Retinal pigment epithelial cell (primary cell): ENCODE measurements around the gene ZNF536.

Experiments used
- DNase-seq: peaks from one replicate; pipeline ENCODE4 v3.0.0-alpha.2; 2010; ENCODE audit warnings: low read depth
- H3K4me3 ChIP-seq: 2 replicates; pipeline ENCODE4 v1.5.1; 2011; ENCODE audit warnings: mild to moderate bottlenecking, low read length, control low read depth, moderate library complexity
- CTCF ChIP-seq: conservative IDR thresholded peaks from 2 replicates; pipeline ENCODE4 v1.5.1; 2011; ENCODE audit warnings: low read depth, low read length, control low read depth, inconsistent platforms

ZNF536 gene

DNA sequence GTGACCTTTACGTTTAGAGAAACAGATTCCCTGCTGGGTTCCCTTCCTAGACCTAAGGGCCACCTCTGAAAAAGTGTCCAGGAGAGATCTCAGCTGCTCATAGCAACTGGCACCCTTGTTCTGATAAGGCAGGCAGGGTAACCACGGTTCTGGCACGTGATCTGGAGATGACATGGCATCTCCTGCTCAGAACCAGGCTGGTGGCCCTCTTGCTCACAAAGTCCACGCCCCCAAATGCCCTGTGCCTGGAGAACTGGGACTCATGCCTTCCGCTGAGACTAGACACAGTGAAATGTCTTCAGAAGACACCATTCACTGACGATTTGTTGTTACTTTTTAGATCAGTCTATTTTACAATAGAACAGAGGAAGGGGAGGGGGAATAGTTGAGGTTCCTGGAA, 174.1 kb downstream of the ZNF536 start:
- DNase-seq, result no peak
- no peak for TF ChIP-seq CTCF
- H3K4me3 ChIP-seq, result no peak overlapping the region

- H3K4me3 ChIP-seq, result no peak overlapping the region
- DNase-seq, result no peak
- TF ChIP-seq CTCF, result no peak
These were observed 175.1 kb downstream of the ZNF536 start for GRCh38 chr19:30547246-30547645.

DNA sequence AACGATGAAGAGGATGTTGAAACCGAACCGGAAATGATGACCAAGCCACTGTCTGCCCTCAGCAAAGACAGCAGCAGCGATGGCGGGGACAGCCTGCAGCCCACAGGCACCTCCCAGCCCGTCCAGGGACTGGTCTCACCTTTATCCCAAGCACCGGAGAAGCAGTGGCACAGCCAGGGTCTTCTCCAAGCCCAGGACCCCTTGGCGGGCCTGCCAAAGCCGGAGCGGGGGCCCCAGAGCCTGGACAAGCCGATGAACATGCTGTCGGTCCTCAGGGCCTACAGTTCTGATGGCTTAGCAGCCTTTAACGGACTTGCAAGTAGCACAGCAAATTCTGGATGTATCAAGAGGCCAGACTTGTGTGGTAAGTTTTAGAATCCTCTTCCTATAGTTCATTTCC, 177.0 kb downstream of the ZNF536 start:
- DNase-seq, result no peak
- TF ChIP-seq CTCF, result no peak
- H3K4me3 ChIP-seq, result no peak overlapping the region

DNA sequence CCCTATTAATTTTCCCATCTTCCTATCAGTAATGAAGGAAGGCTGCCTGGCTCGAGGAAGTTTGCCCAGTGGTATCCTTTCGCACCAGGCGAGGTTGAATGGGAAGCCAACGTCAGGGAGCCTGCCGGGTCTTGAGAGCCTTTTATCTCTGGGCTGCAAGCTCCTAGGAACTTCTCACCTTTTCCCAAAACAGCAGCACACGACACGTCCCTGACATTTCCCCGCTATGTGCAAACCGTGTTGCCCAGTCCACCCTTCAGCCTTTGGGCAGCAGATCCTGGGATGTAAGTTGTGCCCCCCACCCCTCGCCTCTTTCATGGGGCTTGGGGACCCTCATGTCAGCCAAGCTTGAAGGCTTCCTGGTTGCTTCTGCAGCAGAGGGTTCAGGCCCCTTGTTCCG, 179.1 kb downstream of the ZNF536 start:
- no peak for TF ChIP-seq CTCF
- H3K4me3 ChIP-seq, result no peak overlapping the region
- no peak for DNase-seq

- no peak for DNase-seq
- no peak overlapping the region for H3K4me3 ChIP-seq
- no peak for TF ChIP-seq CTCF
These were observed 180.4 kb downstream of the ZNF536 start for GRCh38 chr19:30552593-30552992.

DNA sequence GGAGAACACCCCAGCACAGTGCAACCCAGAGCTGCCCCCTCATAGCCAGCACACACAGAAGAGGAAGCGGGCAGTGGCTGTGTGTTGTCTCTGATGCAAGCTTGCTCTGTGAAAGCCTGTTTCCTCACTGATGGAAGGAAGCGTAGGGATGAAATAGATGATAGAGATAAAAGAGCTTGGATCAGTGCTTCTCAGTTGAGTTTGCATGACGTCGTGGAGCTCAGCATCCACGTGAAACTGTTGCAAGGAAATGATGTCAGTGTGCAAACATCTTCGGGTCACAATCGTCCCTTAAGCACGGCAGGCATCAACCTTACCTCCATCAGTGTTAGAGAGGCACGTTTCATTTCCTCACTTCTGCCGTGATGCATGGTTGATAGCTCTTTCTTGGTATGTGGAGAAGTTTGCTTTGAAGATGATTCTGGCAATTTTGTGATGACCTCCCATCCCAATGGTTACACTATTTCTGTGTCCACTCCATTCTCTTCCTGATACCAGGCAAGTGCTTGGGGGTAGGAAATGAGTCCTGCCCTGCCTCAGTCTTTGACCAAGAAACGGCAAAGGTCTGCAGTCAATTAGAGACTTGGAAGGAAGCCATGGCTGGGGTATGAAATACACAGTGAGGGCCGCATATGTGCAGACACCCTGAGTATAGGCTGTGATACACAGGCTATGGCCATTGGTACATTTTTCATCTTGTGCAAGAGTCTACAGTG, 183.0 kb downstream of the ZNF536 start:
- no peak for TF ChIP-seq CTCF
- no peak for DNase-seq
- H3K4me3 ChIP-seq, result no peak overlapping the region

DNA sequence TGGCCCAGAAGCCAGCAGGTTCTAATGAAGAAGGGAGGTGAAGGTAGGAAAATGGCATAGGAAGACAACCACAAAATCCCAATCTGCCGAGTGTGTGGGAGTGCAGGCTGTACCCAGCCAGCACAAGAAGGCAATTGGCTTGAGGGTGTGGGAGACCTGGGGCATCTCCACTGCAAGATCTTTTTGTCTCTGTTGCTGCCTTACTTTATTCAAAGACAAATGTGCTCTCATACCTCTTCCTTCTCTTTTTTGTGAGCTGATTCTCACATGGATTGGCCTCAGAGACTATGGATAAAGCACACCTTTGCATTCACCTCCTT, 183.6 kb downstream of the ZNF536 start:
- TF ChIP-seq CTCF, result no peak
- no peak overlapping the region for H3K4me3 ChIP-seq
- no peak for DNase-seq
